RWPE2 (cell line): ENCODE results near the gene SULT1E1.

Source experiments
- ATAC-seq: fragments of 200-7000 bp; cut with Tn5 transposase; 3 replicates; pipeline ENCODE4 v1.9.1; 2021; ENCODE audit warnings: low read depth
- DNase-seq: peaks from one replicate; pipeline ENCODE4 v3.0.0-alpha.2; 2020; ENCODE audit warnings: low spot score
- H3K27ac ChIP-seq: fragments of 450-650 bp; 2 replicates; pipeline ENCODE4 v1.5.1; 2017; ENCODE audit warnings: mild to moderate bottlenecking; ENCODE audit not compliant: poor library complexity, severe bottlenecking
- H3K27me3 ChIP-seq: fragments of 250-450 bp; sonication (Bioruptor Pico); 2 replicates; pipeline ENCODE4 v1.5.1; 2021; ENCODE audit warnings: mild to moderate bottlenecking, moderate library complexity; ENCODE audit not compliant: insufficient read depth, poor library complexity, severe bottlenecking
- H3K36me3 ChIP-seq: fragments of 250-450 bp; sonication (Bioruptor Pico); 2 replicates; pipeline ENCODE4 v1.5.1; 2020; ENCODE audit warnings: low read depth, mild to moderate bottlenecking, moderate library complexity
- H3K4me1 ChIP-seq: fragments of 250-450 bp; sonication (Bioruptor Pico); 2 replicates; pipeline ENCODE4 v1.5.1; 2021; ENCODE audit warnings: mild to moderate bottlenecking, moderate library complexity; ENCODE audit not compliant: insufficient read depth, poor library complexity, severe bottlenecking
- H3K4me3 ChIP-seq: fragments of 250-450 bp; sonication (Bioruptor Pico); 2 replicates; pipeline ENCODE4 v1.5.1; 2021; ENCODE audit warnings: mild to moderate bottlenecking, moderate library complexity; ENCODE audit not compliant: severe bottlenecking
- H3K9me3 ChIP-seq: fragments of 250-450 bp; sonication (Bioruptor Pico); 2 replicates; pipeline ENCODE4 v1.5.1; 2021; ENCODE audit warnings: mild to moderate bottlenecking, moderate library complexity; ENCODE audit not compliant: severe bottlenecking
- CTCF ChIP-seq: fragments of 450-650 bp; IDR thresholded peaks from one replicate; pipeline ENCODE4 v1.5.1; 2017; ENCODE audit warnings: mild to moderate bottlenecking, moderate library complexity; ENCODE audit not compliant: poor library complexity, severe bottlenecking

Gene SULT1E1

GRCh38 chr4:69877453-69877852, 17.5 kb upstream of the SULT1E1 start:
- H3K4me1 ChIP-seq = peaks cover 8% of the 10 kb centered on the region
- H3K27ac ChIP-seq = no peak overlapping the region
- H3K27me3 ChIP-seq = no peaks in the 10 kb centered on the region
- ATAC-seq (no peak), DNase-seq (no peak)
- no peak overlapping the region for H3K4me3 ChIP-seq
- no peaks in the 10 kb centered on the region for H3K36me3 ChIP-seq
- H3K9me3 ChIP-seq = no peaks in the 10 kb centered on the region
- no peak for TF ChIP-seq CTCF

DNA sequence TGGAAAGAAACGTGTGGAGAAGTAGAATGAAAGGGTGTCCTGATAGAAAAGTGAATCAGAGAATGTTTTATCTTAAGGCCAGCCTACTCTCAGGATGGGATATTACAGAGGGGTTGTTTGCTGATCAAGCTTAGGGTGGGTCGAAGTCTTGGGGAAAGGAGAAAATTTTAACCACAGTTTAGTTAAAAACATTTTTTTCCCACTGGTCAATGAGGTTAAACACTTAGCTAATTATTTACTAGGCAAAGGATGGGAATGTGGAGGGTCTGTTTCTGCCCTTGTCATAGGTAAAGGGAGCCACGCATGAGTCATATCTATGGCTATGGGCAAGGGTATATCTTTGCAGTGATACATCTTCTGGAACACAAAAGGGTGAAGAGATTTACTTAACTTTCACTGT, 16.1 kb upstream of the SULT1E1 start:
- peaks cover 8% of the 10 kb centered on the region for H3K4me1 ChIP-seq
- H3K27ac ChIP-seq = no peak overlapping the region
- TF ChIP-seq CTCF = no peak
- H3K27me3 ChIP-seq = no peaks in the 10 kb centered on the region
- no peaks in the 10 kb centered on the region for H3K36me3 ChIP-seq
- no peak for DNase-seq
- H3K9me3 ChIP-seq = no peaks in the 10 kb centered on the region
- no peak for ATAC-seq
- no peak overlapping the region for H3K4me3 ChIP-seq

- Histone ChIP-seq H3K9me3 (no peaks in the 10 kb centered on the region), H3K4me3 (no peak overlapping the region), H3K4me1 (peaks cover 8% of the 10 kb centered on the region), H3K27me3 (no peaks in the 10 kb centered on the region), H3K27ac (no peak overlapping the region), H3K36me3 (no peaks in the 10 kb centered on the region)
- ATAC-seq = no peak
- DNase-seq = no peak
- TF ChIP-seq CTCF = no peak
Observed at GRCh38 chr4:69875576-69875975, 15.6 kb upstream of the SULT1E1 start.

DNA sequence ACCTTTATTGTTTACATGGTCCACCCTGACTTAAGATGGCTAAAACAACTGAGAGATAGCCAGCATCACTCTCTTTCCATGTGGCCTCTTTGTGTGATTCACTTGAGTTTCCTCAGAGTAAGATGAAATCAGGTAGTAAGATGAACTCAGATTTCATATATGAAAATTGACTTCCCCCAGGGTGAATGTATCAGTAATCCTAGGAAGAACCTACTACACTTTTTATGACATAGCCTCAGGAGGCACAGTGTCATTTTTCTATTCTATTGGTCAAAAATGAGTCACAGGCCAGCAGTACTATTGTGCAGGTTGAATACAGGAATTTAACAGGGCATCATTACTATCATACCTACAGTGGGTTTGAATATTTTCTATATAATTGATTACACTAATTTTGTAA, 14.6 kb upstream of the SULT1E1 start:
- no peaks in the 10 kb centered on the region for H3K9me3 ChIP-seq
- no peak for TF ChIP-seq CTCF
- H3K4me1 ChIP-seq = peaks cover 8% of the 10 kb centered on the region
- no peaks in the 10 kb centered on the region for H3K27me3 ChIP-seq
- ATAC-seq (peak; percentile 90), DNase-seq (no peak)
- no peaks in the 10 kb centered on the region for H3K36me3 ChIP-seq
- H3K27ac ChIP-seq = no peak overlapping the region
- H3K4me3 ChIP-seq = no peak overlapping the region

DNA sequence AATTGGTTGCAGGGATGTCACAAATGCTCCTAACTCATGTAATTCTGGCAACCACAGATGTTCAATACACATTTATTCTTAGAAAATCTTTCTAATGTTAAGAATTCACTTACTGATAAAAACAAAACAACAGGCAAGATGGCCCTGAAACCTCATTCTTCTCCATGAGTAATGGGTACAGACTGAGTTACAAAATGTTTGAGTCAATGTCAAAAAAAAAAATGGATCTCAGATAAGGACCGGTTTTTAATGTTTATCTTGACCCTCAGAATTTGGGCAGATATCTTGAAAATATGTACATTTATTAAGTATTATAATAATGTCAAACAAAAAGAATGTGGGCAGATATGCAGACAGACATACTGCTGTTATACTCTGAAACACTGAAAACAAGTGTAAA, 1.8 kb upstream of the SULT1E1 start:
- Histone ChIP-seq H3K9me3 (no peaks in the 10 kb centered on the region), H3K4me3 (no peak overlapping the region), H3K27ac (no peak overlapping the region), H3K36me3 (peaks cover 8% of the 10 kb centered on the region), H3K27me3 (no peaks in the 10 kb centered on the region), H3K4me1 (peaks cover 35% of the 10 kb centered on the region)
- ATAC-seq (no peak), DNase-seq (no peak)
- no peak for TF ChIP-seq CTCF
